OCI-LY1 (cell line): ENCODE data around the gene SFI1.

Experiments used
- H2AFZ ChIP-seq: fragments of 200-600 bp; sonication (generic), shearing (Covaris generic); 2 replicates; pipeline ENCODE4 v1.6.0; 2014; ENCODE audit warnings: antibody characterized with exemption, mild to moderate bottlenecking, low read length
- H3F3A ChIP-seq: fragments of 200-600 bp; sonication (generic), shearing (Covaris generic); 2 replicates; pipeline ENCODE4 v1.6.0; 2014; ENCODE audit warnings: mild to moderate bottlenecking, antibody characterized with exemption, low read length, moderate library complexity; ENCODE audit not compliant: insufficient read depth
- H3K27ac ChIP-seq: fragments of 200-600 bp; sonication (generic); 2 replicates; pipeline ENCODE4 v1.5.1; 2014; ENCODE audit warnings: low read length, mixed run types, mild to moderate bottlenecking, low read depth; ENCODE audit not compliant: poor library complexity, severe bottlenecking
- H3K27me3 ChIP-seq: fragments of 200-600 bp; sonication (generic); 2 replicates; pipeline ENCODE4 v1.6.0; 2014; ENCODE audit warnings: antibody characterized with exemption, mild to moderate bottlenecking, low read length, moderate library complexity; ENCODE audit not compliant: insufficient read depth
- H3K36me3 ChIP-seq: fragments of 200-600 bp; sonication (generic); 2 replicates; pipeline ENCODE4 v1.6.1; 2014; ENCODE audit warnings: mild to moderate bottlenecking, antibody characterized with exemption, low read length, moderate library complexity, mixed read lengths; ENCODE audit not compliant: insufficient read depth
- H3K4me1 ChIP-seq: fragments of 200-600 bp; sonication (generic); 2 replicates; pipeline ENCODE4 v1.5.1; 2014; ENCODE audit warnings: mild to moderate bottlenecking, low read length, moderate library complexity; ENCODE audit not compliant: insufficient read depth, severe bottlenecking
- H3K4me2 ChIP-seq: fragments of 200-600 bp; sonication (generic), shearing (Covaris generic); 2 replicates; pipeline ENCODE4 v1.6.1; 2014; ENCODE audit warnings: low read length
- H3K4me3 ChIP-seq: fragments of 200-600 bp; sonication (generic); 2 replicates; pipeline ENCODE4 v1.5.1; 2014; ENCODE audit warnings: low read length, low read depth, mild to moderate bottlenecking, mixed read lengths; ENCODE audit not compliant: poor library complexity, severe bottlenecking
- H3K79me2 ChIP-seq: fragments of 200-600 bp; shearing (Covaris generic); 2 replicates; pipeline ENCODE4 v1.6.1; 2016; ENCODE audit warnings: mixed run types, low read length, mixed read lengths; ENCODE audit not compliant: insufficient read depth
- H3K9ac ChIP-seq: fragments of 200-600 bp; sonication (generic), shearing (Covaris generic); 2 replicates; pipeline ENCODE4 v1.6.1; 2014; ENCODE audit warnings: mild to moderate bottlenecking, low read length, mixed read lengths
- H3K9me2 ChIP-seq: fragments of 200-600 bp; sonication (generic), shearing (Covaris generic); 2 replicates; pipeline ENCODE4 v1.6.1; 2014; ENCODE audit warnings: low read depth, mild to moderate bottlenecking, low read length, mixed read lengths
- H3K9me3 ChIP-seq: fragments of 200-600 bp; shearing (Covaris generic); 2 replicates; pipeline ENCODE4 v1.6.1; 2014; ENCODE audit warnings: low read length, mixed read lengths
- H4K20me1 ChIP-seq: fragments of 200-600 bp; sonication (generic), shearing (Covaris generic); 2 replicates; pipeline ENCODE4 v1.6.0; 2016; ENCODE audit warnings: mild to moderate bottlenecking, low read length; ENCODE audit not compliant: insufficient read depth
- CTCF ChIP-seq: fragments of 200-600 bp; sonication (generic), shearing (Covaris generic); IDR thresholded peaks from 2 replicates; pipeline ENCODE4 v1.5.1; 2017; ENCODE audit warnings: mild to moderate bottlenecking, antibody characterized with exemption, low read length, moderate library complexity, mixed read lengths
- EZH2 ChIP-seq: fragments of 200-600 bp; sonication (generic), shearing (Covaris generic); IDR thresholded peaks from 2 replicates; pipeline ENCODE4 v1.8.0; 2017; ENCODE audit warnings: borderline replicate concordance, mixed run types, mild to moderate bottlenecking, antibody characterized with exemption, low read length, moderate library complexity, mixed read lengths

SFI1 gene

GRCh38 chr22:31647523-31648320, 151.4 kb downstream of the SFI1 start:
- Histone ChIP-seq H3K4me2 (no peak overlapping the region), H3F3A (no peaks in the 10 kb centered on the region), H3K27ac (no peak overlapping the region), H3K36me3 (peaks cover 41% of the 10 kb centered on the region; the same call in 1 of the 2 replicates), H3K4me1 (peaks cover 20% of the 10 kb centered on the region), H3K9me2 (no peaks in the 10 kb centered on the region), H3K9ac (no peak overlapping the region), H3K79me2 (peaks cover 16% of the 10 kb centered on the region), H3K27me3 (no peaks in the 10 kb centered on the region), H2AFZ (no peak overlapping the region), H4K20me1 (no peaks in the 10 kb centered on the region), H3K9me3 (no peaks in the 10 kb centered on the region), H3K4me3 (no peak overlapping the region)
- no peak for TF ChIP-seq EZH2
- no peak for TF ChIP-seq CTCF

GRCh38 chr22:31650391-31650790, 154.1 kb downstream of the SFI1 start:
- no peaks in the 10 kb centered on the region for H3K27me3 ChIP-seq
- H4K20me1 ChIP-seq, result no peaks in the 10 kb centered on the region
- H3K4me3 ChIP-seq, result no peak overlapping the region
- H3K9me2 ChIP-seq, result no peaks in the 10 kb centered on the region
- H3K4me1 ChIP-seq, result peaks cover 40% of the 10 kb centered on the region
- no peak overlapping the region for H3K9ac ChIP-seq
- no peak overlapping the region for H3K4me2 ChIP-seq
- peak overlapping the region; percentile 41 for H3K27ac ChIP-seq
- TF ChIP-seq EZH2 (no peak), CTCF (no peak)
- no peak overlapping the region for H2AFZ ChIP-seq
- H3K36me3 ChIP-seq, result peaks cover 36% of the 10 kb centered on the region; the same call in 1 of the 2 replicates
- H3K79me2 ChIP-seq, result peaks cover 42% of the 10 kb centered on the region
- no peaks in the 10 kb centered on the region for H3F3A ChIP-seq
- no peaks in the 10 kb centered on the region for H3K9me3 ChIP-seq

GRCh38 chr22:31651664-31652063, 155.3 kb downstream of the SFI1 start:
- H2AFZ ChIP-seq, result no peak overlapping the region
- no peak for TF ChIP-seq EZH2
- TF ChIP-seq CTCF, result no peak
- H3K79me2 ChIP-seq, result peaks cover 43% of the 10 kb centered on the region
- H3K36me3 ChIP-seq, result peaks cover 28% of the 10 kb centered on the region; the same call in 1 of the 2 replicates
- H3K9me3 ChIP-seq, result no peaks in the 10 kb centered on the region
- no peaks in the 10 kb centered on the region for H3F3A ChIP-seq
- no peaks in the 10 kb centered on the region for H4K20me1 ChIP-seq
- H3K4me2 ChIP-seq, result no peak overlapping the region
- H3K27ac ChIP-seq, result peak overlapping the region; percentile 66
- H3K4me3 ChIP-seq, result no peak overlapping the region
- H3K4me1 ChIP-seq, result peaks cover 40% of the 10 kb centered on the region
- no peaks in the 10 kb centered on the region for H3K9me2 ChIP-seq
- no peaks in the 10 kb centered on the region for H3K27me3 ChIP-seq
- H3K9ac ChIP-seq, result no peak overlapping the region
